ENCODE measurements around the gene TRIM28.
"Not testable (repeated sequence)": the region's sequence is repeated elsewhere in the genome, so short reads cannot be mapped to it uniquely, and the experiment has no call there.

Gene TRIM28

GRCh38 chr19:58561373-58562121, 17.7 kb downstream of the TRIM28 start:
- DNase-seq, result no peak

GRCh38 chr19:58562122-58563033, 18.5 kb downstream of the TRIM28 start:
- DNase-seq, result no peak

GRCh38 chr19:58563034-58563573, 19.2 kb downstream of the TRIM28 start:
- no peak for DNase-seq

GRCh38 chr19:58563823-58564222, 20.0 kb downstream of the TRIM28 start:
- DNase-seq, result no peak

DNA sequence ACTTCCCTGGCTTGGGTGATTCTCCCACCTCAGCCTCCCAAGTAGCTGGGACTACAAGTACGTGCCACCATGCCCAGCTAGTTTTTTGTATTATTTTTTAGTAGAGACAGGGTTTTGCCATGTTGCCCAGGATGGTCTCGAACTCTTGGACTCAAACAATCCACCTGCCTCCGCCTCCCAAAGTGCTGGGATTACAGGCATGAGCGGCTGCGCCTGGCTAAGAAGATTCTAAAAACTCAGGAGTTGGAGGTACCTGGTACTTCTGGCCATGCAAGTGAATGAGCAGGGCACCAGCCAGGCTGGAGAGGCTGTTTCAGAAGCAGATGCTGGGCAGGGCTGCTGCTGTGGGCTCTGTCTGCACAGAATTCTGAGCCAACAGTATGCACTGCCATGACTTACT, 23.1 kb downstream of the TRIM28 start:
- no peak for DNase-seq

DNA sequence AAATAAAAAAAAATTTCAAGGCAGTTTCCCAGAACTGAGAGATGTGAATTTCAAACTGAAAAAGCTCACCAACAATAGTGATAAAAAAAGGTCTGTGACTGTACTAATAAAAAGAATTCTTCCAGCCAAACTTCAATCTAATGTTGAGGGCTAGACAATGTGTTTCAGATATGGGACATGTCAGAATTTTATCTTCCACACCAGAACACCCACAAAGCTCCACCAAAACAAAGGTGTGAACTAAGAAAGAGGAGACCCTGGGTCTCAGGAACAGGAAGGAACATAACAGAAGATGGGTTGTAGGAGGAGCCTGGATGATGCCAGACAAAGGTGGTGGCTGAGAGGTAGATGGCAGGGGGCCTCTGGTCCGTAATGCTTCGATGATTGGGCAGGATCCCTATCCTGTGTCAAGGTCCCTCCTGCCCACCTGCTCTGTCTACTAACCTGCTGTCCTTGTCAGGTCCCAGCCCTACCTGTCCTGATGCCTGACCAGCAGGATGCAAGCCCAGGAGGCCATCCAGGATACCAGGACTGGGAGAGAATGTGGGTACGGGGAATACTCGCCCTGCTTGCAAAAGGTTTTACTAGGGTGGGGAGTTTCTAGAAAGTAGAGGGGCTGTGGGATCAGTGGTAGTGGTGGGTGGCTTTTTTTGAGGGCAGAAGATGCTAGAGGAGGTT, 24.7 kb downstream of the TRIM28 start:
- DNase-seq, result no peak

GRCh38 chr19:58569191-58569942, 25.5 kb downstream of the TRIM28 start:
- DNase-seq, result no peak

DNA sequence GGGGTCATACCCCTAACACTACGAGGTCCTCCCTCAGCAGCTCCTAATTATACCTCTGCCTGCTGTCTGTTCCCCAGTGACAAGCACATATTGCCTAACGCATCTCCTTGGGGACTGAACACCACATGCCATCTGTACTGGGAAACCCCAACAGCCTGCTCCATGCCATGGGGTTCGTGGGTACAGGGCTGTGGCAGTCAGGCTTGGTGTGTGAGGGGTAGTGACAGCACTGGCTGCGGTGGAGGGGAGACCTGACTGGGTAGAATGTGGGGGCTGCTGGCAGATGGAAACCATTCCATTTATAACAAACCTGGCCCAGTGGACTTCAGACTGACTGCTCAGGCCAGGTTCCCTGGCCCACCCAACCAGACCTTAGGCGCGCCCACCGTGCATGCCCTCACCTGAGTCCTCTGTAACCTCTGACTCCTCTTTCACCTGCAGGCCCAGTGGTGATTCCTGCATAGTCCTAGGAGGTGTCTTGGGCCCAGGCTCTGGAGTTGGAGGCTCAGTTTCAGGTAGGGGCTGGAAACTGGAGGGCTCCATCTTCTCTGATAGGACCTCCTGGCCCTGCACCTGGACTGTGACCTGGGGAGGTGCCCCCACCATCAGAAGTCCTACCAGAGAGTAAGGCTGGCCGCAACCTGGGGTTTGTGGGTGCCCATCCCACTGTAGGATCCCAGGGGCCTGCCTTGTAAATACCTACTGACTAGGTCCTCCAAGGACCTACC, 26.2 kb downstream of the TRIM28 start:
- DNase-seq, result no peak

GRCh38 chr19:58570770-58571574, 27.1 kb downstream of the TRIM28 start:
- DNase-seq, result no peak

- no peak for DNase-seq
Observed at GRCh38 chr19:58571575-58571947, 27.7 kb downstream of the TRIM28 start.

GRCh38 chr19:58572026-58572817, 28.4 kb downstream of the TRIM28 start:
- no peak for DNase-seq

DNA sequence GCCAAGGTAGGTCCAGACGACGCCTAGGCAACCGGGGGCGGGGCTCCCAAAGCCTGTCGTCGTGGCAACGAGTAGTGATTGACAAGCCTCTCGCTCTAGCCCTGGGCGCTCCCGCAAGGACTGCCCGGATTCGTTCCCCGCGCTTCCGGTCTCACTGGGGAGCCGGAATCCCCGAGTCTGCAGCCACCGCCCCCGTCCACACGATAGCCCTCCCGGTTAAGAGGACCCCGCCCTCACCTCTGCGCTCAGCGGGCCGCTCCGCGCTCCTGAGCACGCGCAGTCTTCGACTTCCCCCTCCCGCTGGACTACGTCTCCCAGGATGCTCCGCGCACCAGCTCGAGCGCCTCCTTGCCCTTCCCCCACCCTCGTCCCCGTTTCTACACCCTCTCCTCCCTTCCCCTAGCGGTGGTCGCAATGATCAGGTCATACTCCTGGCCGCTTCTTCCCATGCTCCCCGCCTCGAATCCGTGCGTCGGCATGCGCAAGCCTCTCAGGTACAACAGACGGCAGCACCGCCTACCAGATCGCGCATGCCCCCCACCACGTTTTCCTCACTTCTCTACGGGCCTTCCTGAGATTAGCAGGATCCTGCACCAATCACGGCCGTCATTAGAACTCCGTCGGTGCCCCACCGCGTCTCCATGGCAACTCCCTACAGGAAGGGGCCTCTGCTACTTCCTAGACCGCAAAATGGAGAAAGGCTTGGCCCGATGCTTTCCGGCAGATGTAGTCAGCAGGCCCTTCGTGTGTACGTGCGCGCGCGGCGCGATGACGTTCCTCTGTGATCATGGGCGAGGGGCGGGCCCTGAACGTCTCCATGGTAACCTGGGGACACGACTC, 29.2 kb downstream of the TRIM28 start, which contains the start of gene MZF1:
Gene MZF1 (minus strand): TSS at position 518 of the 840 bp plus-strand sequence. CDS start 1,946 bp downstream, outside the sequence.
- DNase-seq, result no peak

DNA sequence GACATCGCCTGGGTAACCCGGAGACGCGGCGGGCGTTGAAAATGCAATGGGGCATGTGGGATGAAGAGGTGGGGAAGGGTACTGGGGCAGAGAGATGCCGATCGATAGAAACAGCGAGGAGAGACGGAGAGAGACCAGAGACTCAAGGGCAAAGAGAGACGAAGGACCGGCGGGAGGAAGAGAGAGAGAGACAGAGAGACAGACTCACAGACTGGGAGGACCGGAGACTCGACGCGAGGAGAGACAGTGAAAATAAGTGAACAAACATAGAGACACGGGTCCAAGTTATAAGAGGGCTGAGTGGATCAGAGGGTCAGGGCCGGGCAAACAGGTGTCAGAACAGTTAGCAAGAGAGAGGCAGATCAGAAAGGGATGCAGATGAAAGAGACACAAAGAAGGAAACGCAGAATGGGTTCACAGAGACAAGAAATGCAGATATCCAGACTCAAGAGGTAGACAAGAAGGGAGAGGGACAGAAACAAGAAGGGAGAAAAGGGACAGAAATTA, 29.8 kb downstream of the TRIM28 start:
- DNase-seq, result no peak

GRCh38 chr19:58575183-58576041, 31.5 kb downstream of the TRIM28 start:
- DNase-seq, result no peak

DNA sequence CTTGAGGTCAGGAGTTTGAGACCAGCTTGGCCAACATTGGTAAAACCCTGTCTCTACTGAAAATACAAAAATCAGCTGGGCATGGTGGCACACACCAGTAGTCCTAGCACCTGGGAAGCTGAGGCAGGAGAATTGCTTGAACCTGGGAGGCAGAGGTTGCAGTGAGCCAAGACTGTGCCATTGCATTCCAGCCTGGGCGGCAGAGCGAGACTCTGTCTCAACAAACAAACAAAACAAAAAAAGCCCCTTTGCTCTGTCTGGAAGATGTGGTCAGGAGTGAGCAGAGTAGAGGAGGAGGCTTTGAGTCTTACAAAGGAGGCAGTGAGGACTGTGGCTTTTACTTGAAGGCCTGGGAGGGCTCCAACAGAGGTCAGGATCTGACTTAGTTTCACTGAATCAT, 33.7 kb downstream of the TRIM28 start:
- not testable (repeated sequence) for DNase-seq

GRCh38 chr19:58578012-58578925, 34.4 kb downstream of the TRIM28 start:
- no peak for DNase-seq

Data from NCI-H1105 (cell line).